ENCODE measurements around the gene TMEM259. TPM values are rescaled to one million over a fixed set of nuclear protein-coding genes. Genes with fewer than 3 reads are reported as not detected.

TMEM259 gene
- total and polyA plus RNA-seq, 2 of the 13 experiments (the other 11 are each of a cell fraction or from before 2014, with no cell fraction given): 64.7 to 164 TPM

GRCh38 chr19:1066251-1066747, 45.4 kb upstream of the TMEM259 start (continued):
- TF ChIP-seq, protein P1, sequence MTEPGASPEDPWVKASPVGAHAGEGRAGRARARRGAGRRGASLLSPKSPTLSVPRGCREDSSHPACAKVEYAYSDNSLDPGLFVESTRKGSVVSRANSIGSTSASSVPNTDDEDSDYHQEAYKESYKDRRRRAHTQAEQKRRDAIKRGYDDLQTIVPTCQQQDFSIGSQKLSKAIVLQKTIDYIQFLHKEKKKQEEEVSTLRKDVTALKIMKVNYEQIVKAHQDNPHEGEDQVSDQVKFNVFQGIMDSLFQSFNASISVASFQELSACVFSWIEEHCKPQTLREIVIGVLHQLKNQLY (CRISPR knock-in tag; IDR thresholded peaks at IDR 0.05): no peak
- TF ChIP-seq PATZ1 (CRISPR knock-in tag; IDR thresholded peaks at IDR 0.05) (peak; percentile 31; the same call in 1 of the 2 replicates), ZFX (CRISPR knock-in tag; IDR thresholded peaks at IDR 0.05; ENCODE audit: low read depth) (peak; percentile 32), NR2F2 (IDR thresholded peaks at IDR 0.05; ENCODE audit: borderline replicate concordance, low read depth) (no peak), KAT7 (CRISPR knock-in tag; IDR thresholded peaks at IDR 0.05; ENCODE audit: borderline replicate concordance) (no peak), GTF3A (CRISPR knock-in tag; conservative IDR thresholded peaks at IDR 0.05) (no peak), SYNCRIP (IDR thresholded peaks at IDR 0.05; ENCODE audit: insufficient read depth, low read depth, low read length) (no peak), TMF1 (CRISPR knock-in tag; IDR thresholded peaks at IDR 0.05; ENCODE audit: low read depth) (no peak), HNRNPUL1 (IDR thresholded peaks at IDR 0.05; ENCODE audit: low read depth, low read length) (no peak), ZNF430 (CRISPR knock-in tag; IDR thresholded peaks at IDR 0.05) (no peak; the same call in 1 of the 2 replicates), U2AF2 (IDR thresholded peaks at IDR 0.05; ENCODE audit: low read depth, low read length) (no peak), SKI (IDR thresholded peaks at IDR 0.05; ENCODE audit: partially characterized antibody) (no peak), SRSF9 (IDR thresholded peaks at IDR 0.05; ENCODE audit: borderline replicate concordance, insufficient read depth, low read depth, low read length, poor library complexity, severe bottlenecking) (no peak), RNF2 (conservative IDR thresholded peaks at IDR 0.05; ENCODE audit: low read depth) (no peak), KDM1A (CRISPR knock-in tag; IDR thresholded peaks at IDR 0.05) (no peak)
- TF ChIP-seq, protein P2, sequence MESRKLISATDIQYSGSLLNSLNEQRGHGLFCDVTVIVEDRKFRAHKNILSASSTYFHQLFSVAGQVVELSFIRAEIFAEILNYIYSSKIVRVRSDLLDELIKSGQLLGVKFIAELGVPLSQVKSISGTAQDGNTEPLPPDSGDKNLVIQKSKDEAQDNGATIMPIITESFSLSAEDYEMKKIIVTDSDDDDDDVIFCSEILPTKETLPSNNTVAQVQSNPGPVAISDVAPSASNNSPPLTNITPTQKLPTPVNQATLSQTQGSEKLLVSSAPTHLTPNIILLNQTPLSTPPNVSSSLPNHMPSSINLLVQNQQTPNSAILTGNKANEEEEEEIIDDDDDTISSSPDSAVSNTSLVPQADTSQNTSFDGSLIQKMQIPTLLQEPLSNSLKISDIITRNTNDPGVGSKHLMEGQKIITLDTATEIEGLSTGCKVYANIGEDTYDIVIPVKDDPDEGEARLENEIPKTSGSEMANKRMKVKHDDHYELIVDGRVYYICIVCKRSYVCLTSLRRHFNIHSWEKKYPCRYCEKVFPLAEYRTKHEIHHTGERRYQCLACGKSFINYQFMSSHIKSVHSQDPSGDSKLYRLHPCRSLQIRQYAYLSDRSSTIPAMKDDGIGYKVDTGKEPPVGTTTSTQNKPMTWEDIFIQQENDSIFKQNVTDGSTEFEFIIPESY (CRISPR knock-in tag; IDR thresholded peaks at IDR 0.05): no peak
- TF ChIP-seq, protein P3, sequence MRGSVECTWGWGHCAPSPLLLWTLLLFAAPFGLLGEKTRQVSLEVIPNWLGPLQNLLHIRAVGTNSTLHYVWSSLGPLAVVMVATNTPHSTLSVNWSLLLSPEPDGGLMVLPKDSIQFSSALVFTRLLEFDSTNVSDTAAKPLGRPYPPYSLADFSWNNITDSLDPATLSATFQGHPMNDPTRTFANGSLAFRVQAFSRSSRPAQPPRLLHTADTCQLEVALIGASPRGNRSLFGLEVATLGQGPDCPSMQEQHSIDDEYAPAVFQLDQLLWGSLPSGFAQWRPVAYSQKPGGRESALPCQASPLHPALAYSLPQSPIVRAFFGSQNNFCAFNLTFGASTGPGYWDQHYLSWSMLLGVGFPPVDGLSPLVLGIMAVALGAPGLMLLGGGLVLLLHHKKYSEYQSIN (CRISPR knock-in tag; IDR thresholded peaks at IDR 0.05; ENCODE audit: borderline replicate concordance): no peak
- TF ChIP-seq, protein P4, sequence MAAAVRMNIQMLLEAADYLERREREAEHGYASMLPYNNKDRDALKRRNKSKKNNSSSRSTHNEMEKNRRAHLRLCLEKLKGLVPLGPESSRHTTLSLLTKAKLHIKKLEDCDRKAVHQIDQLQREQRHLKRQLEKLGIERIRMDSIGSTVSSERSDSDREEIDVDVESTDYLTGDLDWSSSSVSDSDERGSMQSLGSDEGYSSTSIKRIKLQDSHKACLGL (CRISPR knock-in tag; IDR thresholded peaks at IDR 0.05): no peak
- TF ChIP-seq, protein P5, sequence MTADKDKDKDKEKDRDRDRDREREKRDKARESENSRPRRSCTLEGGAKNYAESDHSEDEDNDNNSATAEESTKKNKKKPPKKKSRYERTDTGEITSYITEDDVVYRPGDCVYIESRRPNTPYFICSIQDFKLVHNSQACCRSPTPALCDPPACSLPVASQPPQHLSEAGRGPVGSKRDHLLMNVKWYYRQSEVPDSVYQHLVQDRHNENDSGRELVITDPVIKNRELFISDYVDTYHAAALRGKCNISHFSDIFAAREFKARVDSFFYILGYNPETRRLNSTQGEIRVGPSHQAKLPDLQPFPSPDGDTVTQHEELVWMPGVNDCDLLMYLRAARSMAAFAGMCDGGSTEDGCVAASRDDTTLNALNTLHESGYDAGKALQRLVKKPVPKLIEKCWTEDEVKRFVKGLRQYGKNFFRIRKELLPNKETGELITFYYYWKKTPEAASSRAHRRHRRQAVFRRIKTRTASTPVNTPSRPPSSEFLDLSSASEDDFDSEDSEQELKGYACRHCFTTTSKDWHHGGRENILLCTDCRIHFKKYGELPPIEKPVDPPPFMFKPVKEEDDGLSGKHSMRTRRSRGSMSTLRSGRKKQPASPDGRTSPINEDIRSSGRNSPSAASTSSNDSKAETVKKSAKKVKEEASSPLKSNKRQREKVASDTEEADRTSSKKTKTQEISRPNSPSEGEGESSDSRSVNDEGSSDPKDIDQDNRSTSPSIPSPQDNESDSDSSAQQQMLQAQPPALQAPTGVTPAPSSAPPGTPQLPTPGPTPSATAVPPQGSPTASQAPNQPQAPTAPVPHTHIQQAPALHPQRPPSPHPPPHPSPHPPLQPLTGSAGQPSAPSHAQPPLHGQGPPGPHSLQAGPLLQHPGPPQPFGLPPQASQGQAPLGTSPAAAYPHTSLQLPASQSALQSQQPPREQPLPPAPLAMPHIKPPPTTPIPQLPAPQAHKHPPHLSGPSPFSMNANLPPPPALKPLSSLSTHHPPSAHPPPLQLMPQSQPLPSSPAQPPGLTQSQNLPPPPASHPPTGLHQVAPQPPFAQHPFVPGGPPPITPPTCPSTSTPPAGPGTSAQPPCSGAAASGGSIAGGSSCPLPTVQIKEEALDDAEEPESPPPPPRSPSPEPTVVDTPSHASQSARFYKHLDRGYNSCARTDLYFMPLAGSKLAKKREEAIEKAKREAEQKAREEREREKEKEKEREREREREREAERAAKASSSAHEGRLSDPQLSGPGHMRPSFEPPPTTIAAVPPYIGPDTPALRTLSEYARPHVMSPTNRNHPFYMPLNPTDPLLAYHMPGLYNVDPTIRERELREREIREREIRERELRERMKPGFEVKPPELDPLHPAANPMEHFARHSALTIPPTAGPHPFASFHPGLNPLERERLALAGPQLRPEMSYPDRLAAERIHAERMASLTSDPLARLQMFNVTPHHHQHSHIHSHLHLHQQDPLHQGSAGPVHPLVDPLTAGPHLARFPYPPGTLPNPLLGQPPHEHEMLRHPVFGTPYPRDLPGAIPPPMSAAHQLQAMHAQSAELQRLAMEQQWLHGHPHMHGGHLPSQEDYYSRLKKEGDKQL (CRISPR knock-in tag; IDR thresholded peaks at IDR 0.05; ENCODE audit: low read depth): no peak

Measured in HepG2 (cell line).